Activated T-cell treated with anti-CD3 and anti-CD28 coated beads, Interleukin-2, amount 50 U/mL, for 4 hours (primary cell): ENCODE measurements around the gene DDA1. TPM values are rescaled to one million over a fixed set of nuclear protein-coding genes. Genes with fewer than 3 reads are reported as not detected.

Experiments
- ATAC-seq, 2 donors: fragments of 200-7000 bp; cut with Tn5 transposase; one replicate each; pipeline ENCODE4 v1.10.0; 2021
- DNase-seq: peaks from one replicate; pipeline ENCODE4 v3.0.0-alpha.2; 2020
- H3K27me3 Mint-ChIP-seq: one replicate; pipeline ENCODE4 v1.8.0; 2021; ENCODE audit warnings: low read depth, mixed read lengths
- H3K36me3 Mint-ChIP-seq: one replicate; pipeline ENCODE4 v1.8.0; 2022; ENCODE audit warnings: mixed read lengths; ENCODE audit not compliant: insufficient read depth
- H3K4me1 Mint-ChIP-seq: one replicate; pipeline ENCODE4 v1.8.0; 2021; ENCODE audit warnings: low read depth, mixed read lengths
- H3K4me3 Mint-ChIP-seq: one replicate; pipeline ENCODE4 v1.8.0; 2021; ENCODE audit warnings: mild to moderate bottlenecking, moderate library complexity, mixed read lengths
- H3K9me3 Mint-ChIP-seq: one replicate; pipeline ENCODE4 v1.8.0; 2021; ENCODE audit warnings: mixed read lengths
- total RNA-seq, 3 donors: library from RNA; stranded (reverse); gene quantifications; one replicate each; pipeline ENCODE4 v1.2.1, GENCODE V29; 2021

The DDA1 gene
- total RNA-seq, 3 donors from 2014 or later: 53.1 to 58.1 (median 53.4) TPM

DNA sequence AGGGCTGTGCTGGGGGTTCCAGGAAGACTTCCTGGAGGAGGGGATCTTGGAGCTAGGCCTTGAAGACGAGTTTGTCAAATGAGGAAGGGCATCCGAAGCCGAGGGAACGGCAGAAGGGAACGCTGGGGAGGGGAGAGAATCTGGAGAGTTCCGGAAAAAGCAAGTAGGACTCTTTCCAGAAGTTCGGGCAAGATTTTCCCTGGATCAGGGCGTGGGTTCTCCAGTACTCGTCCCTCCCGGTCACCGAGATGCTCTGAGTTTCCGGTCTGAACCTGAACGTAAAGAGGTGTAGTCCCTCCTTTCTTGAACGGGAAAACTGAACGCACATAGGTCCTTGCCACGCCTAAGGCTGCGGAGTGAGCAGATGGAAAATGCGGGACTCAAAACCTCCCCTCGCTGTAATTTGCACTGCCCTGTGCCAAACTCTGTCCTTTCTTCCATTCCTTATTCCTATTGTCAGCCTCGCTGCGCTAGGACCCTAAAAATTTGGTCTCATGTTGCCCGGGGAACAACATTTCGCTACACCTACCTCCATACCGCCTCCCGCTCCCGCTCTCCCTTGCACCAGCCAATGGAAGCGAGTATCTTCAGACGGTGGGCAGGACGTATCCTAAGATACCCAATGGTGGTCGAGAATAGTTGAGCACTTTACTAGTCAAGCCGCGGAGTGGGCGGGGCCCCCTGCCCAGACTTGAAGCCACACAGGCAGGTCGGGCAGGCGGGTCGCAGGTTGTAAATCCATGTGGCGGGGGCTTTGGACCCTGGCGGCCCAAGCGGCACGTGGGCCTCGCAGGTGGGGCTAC is 27.7 kb downstream of the DDA1 start, which contains the start of gene GTPBP3:
Gene GTPBP3, plus strand, starts transcription at position 682 of the 803 bp plus-strand sequence. Its CDS starts 59 bp downstream, at position 741.
- no peaks in the 10 kb centered on the region for H3K27me3 Mint-ChIP-seq
- peaks cover 34% of the 10 kb centered on the region for H3K4me1 Mint-ChIP-seq
- peak within 1 kb of the TSS; percentile 85 for H3K4me3 Mint-ChIP-seq
- ATAC-seq (peak; percentile 87 to 88), DNase-seq (peak; percentile 95)
- no peaks in the 10 kb centered on the region for H3K9me3 Mint-ChIP-seq
- no peaks in the 10 kb centered on the region for H3K36me3 Mint-ChIP-seq

DNA sequence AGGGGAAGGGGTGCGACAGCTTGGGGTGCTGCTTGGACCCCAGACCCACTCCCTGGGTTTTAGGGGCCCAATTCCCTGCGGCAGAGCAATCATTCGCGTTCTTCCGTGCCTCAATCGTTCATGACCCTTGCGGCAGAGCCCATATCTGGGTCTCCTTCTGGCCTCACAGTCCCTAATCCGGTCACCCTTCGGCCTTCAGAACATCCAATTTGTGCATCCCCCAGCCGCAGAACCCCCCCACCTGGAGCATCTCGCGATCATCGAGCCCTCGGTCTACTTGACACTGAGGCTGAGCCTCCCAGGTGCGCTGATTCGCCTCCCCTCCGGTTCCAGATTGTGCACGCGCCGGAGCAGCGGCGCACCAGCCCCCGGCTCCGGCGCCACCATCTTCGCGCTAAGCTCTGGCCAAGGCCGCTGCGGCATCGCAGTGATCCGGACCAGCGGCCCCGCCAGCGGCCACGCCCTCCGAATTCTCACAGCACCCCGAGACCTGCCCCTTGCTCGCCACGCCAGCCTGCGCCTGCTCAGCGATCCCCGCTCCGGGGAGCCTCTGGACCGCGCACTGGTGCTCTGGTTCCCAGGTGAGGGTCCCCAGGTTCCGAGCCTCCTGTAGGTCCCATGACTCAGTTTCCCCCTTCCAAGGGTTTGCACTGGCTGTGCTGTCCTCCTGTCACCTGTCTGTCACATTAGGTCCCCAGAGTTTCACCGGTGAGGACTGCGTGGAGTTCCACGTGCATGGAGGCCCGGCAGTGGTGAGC is 28.5 kb downstream of the DDA1 start:
- Mint-ChIP-seq H3K4me3 (peak overlapping the region; percentile 85), H3K27me3 (no peaks in the 10 kb centered on the region), H3K9me3 (no peaks in the 10 kb centered on the region), H3K36me3 (no peaks in the 10 kb centered on the region), H3K4me1 (peaks cover 33% of the 10 kb centered on the region)
- DNase-seq (no peak), ATAC-seq (peak; percentile 2 to 6)

- Mint-ChIP-seq H3K9me3 (no peaks in the 10 kb centered on the region), H3K27me3 (no peaks in the 10 kb centered on the region), H3K36me3 (no peaks in the 10 kb centered on the region), H3K4me1 (peaks cover 29% of the 10 kb centered on the region), H3K4me3 (peak overlapping the region; percentile 85)
- DNase-seq (no peak), ATAC-seq (no peak)
Observed at GRCh38 chr19:17338433-17339078, 29.2 kb downstream of the DDA1 start.

DNA sequence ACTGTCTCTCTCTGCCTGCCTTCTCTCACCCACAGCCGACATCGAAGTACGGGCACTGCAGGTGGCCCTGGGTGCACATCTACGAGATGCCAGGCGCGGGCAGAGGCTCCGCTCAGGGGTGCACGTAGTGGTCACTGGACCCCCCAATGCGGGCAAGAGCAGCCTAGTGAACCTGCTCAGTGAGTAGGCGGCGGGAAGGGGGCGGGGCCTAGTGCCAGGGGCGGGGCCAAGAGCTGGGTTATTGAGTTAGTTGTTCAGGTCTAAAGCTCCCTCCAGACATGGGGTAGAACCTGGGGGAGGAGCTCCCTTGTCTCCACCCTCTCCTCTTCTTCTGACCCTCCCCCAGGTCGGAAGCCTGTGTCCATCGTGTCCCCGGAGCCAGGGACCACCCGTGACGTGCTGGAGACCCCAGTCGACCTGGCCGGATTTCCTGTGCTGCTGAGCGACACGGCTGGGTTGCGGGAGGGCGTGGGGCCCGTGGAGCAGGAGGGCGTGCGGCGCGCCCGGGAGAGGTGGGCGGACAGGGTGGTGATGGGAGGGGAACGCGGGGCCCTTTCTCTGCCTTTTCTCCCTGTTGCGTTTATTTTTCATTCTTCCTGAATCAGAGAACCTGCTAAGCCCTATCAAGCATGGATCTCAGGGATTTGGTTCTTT is 29.9 kb downstream of the DDA1 start:
- ATAC-seq: no peak
- peaks cover 25% of the 10 kb centered on the region for H3K4me1 Mint-ChIP-seq
- peak overlapping the region; percentile 85 for H3K4me3 Mint-ChIP-seq
- no peaks in the 10 kb centered on the region for H3K27me3 Mint-ChIP-seq
- DNase-seq: no peak
- H3K36me3 Mint-ChIP-seq: no peaks in the 10 kb centered on the region
- H3K9me3 Mint-ChIP-seq: no peaks in the 10 kb centered on the region

- ATAC-seq (no peak), DNase-seq (no peak)
- Mint-ChIP-seq H3K4me3 (no peak overlapping the region), H3K4me1 (peaks cover 19% of the 10 kb centered on the region), H3K27me3 (no peaks in the 10 kb centered on the region), H3K36me3 (no peaks in the 10 kb centered on the region), H3K9me3 (no peaks in the 10 kb centered on the region)
Observed at GRCh38 chr19:17340302-17340870, 31.0 kb downstream of the DDA1 start.

DNA sequence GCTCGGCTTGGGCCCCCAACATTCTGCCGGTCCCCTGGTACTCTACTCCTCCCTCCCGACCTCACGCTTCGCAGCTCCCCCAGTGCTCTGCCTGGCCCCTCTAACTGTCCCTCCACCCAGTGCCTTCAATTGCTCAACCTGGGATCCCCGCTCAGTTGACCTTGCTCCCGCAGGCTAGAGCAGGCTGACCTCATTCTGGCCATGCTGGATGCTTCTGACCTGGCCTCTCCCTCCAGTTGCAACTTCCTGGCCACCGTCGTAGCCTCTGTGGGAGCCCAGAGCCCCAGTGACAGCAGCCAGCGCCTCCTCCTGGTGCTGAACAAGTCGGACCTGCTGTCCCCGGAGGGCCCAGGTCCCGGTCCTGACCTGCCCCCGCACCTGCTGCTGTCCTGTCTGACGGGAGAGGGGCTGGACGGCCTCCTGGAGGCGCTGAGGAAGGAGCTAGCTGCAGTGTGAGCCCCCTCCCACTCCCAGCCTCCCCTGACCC is 31.6 kb downstream of the DDA1 start:
- ATAC-seq (no peak), DNase-seq (no peak)
- Mint-ChIP-seq H3K9me3 (no peaks in the 10 kb centered on the region), H3K36me3 (no peaks in the 10 kb centered on the region), H3K4me1 (peaks cover 16% of the 10 kb centered on the region), H3K27me3 (no peaks in the 10 kb centered on the region), H3K4me3 (no peak overlapping the region)

- H3K36me3 Mint-ChIP-seq: no peaks in the 10 kb centered on the region
- DNase-seq (no peak), ATAC-seq (no peak)
- no peaks in the 10 kb centered on the region for H3K27me3 Mint-ChIP-seq
- H3K4me1 Mint-ChIP-seq: peaks cover 19% of the 10 kb centered on the region
- H3K4me3 Mint-ChIP-seq: no peak overlapping the region
- no peaks in the 10 kb centered on the region for H3K9me3 Mint-ChIP-seq
Observed at GRCh38 chr19:17341386-17341785, 32.0 kb downstream of the DDA1 start.

- H3K9me3 Mint-ChIP-seq: no peaks in the 10 kb centered on the region
- no peaks in the 10 kb centered on the region for H3K36me3 Mint-ChIP-seq
- no peak for ATAC-seq
- H3K27me3 Mint-ChIP-seq: no peaks in the 10 kb centered on the region
- H3K4me1 Mint-ChIP-seq: peaks cover 17% of the 10 kb centered on the region
- H3K4me3 Mint-ChIP-seq: no peak overlapping the region
- DNase-seq: no peak
Observed at GRCh38 chr19:17341845-17342244, 32.5 kb downstream of the DDA1 start.

GRCh38 chr19:17346109-17346671 is 36.8 kb downstream of the DDA1 start:
- Mint-ChIP-seq H3K27me3 (peaks cover 17% of the 10 kb centered on the region), H3K9me3 (no peaks in the 10 kb centered on the region), H3K4me3 (no peak overlapping the region), H3K4me1 (peaks cover 7% of the 10 kb centered on the region), H3K36me3 (no peaks in the 10 kb centered on the region)
- ATAC-seq (peak; percentile 96 to 98), DNase-seq (peak; percentile 77)

- ATAC-seq (no peak), DNase-seq (no peak)
- H3K4me3 Mint-ChIP-seq: no peak overlapping the region
Observed at GRCh38 chr19:17347361-17347760, 38.0 kb downstream of the DDA1 start.

GRCh38 chr19:17347877-17348276 is 38.5 kb downstream of the DDA1 start:
- peaks cover 7% of the 10 kb centered on the region for H3K4me1 Mint-ChIP-seq
- no peaks in the 10 kb centered on the region for H3K36me3 Mint-ChIP-seq
- DNase-seq: no peak
- no peaks in the 10 kb centered on the region for H3K9me3 Mint-ChIP-seq
- peaks cover 27% of the 10 kb centered on the region for H3K27me3 Mint-ChIP-seq
- ATAC-seq: no peak
- H3K4me3 Mint-ChIP-seq: no peak overlapping the region

More at GRCh38 chr19:17347361-17347760, 38.0 kb downstream of the DDA1 start:
- Mint-ChIP-seq H3K4me1 (peaks cover 7% of the 10 kb centered on the region), H3K27me3 (peaks cover 22% of the 10 kb centered on the region), H3K9me3 (no peaks in the 10 kb centered on the region), H3K36me3 (no peaks in the 10 kb centered on the region)

DNA sequence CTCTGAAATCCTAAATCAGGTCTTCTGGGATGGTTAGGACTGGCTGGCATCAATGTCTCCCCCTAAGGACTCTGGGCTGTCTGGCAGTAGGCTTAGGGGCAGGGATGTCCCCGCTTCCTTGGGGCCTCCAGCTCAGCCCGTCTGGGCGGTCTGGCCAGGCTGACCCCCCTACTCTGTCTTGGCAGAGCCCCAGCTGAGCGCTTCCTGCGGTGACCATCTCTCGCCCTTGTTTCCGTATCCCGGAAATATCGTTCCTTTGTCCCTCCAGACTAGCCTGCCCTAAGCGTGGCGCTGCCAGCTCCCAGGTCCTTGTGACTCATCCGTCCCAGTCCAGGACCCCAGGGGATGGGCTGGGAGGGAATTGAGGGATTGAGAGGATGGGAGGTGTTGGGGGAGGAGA is 39.3 kb downstream of the DDA1 start:
- Mint-ChIP-seq H3K9me3 (no peaks in the 10 kb centered on the region), H3K36me3 (no peaks in the 10 kb centered on the region), H3K27me3 (peaks cover 31% of the 10 kb centered on the region), H3K4me3 (no peak overlapping the region), H3K4me1 (peaks cover 7% of the 10 kb centered on the region)
- DNase-seq (no peak), ATAC-seq (no peak)

- no peak overlapping the region for H3K4me3 Mint-ChIP-seq
- H3K9me3 Mint-ChIP-seq: no peaks in the 10 kb centered on the region
- peaks cover 30% of the 10 kb centered on the region for H3K27me3 Mint-ChIP-seq
- H3K36me3 Mint-ChIP-seq: no peaks in the 10 kb centered on the region
- ATAC-seq: no peak
- DNase-seq: no peak
- peaks cover 2% of the 10 kb centered on the region for H3K4me1 Mint-ChIP-seq
Observed at GRCh38 chr19:17351815-17352435, 42.6 kb downstream of the DDA1 start.
